ENCODE data around the gene POLD3.

GRCh38 chr11:74642912-74643311 lies 50.5 kb downstream of the POLD3 start:
- TF ChIP-seq, protein P1, sequence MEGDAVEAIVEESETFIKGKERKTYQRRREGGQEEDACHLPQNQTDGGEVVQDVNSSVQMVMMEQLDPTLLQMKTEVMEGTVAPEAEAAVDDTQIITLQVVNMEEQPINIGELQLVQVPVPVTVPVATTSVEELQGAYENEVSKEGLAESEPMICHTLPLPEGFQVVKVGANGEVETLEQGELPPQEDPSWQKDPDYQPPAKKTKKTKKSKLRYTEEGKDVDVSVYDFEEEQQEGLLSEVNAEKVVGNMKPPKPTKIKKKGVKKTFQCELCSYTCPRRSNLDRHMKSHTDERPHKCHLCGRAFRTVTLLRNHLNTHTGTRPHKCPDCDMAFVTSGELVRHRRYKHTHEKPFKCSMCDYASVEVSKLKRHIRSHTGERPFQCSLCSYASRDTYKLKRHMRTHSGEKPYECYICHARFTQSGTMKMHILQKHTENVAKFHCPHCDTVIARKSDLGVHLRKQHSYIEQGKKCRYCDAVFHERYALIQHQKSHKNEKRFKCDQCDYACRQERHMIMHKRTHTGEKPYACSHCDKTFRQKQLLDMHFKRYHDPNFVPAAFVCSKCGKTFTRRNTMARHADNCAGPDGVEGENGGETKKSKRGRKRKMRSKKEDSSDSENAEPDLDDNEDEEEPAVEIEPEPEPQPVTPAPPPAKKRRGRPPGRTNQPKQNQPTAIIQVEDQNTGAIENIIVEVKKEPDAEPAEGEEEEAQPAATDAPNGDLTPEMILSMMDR (IDR thresholded peaks at IDR 0.05): no peak
- TF ChIP-seq POLR2A (IDR thresholded peaks at IDR 0.05): no peak

Data from esophagus squamous epithelium (tissue), 4 donors.